SK-N-SH treated with all-trans-retinoic acid at 6 μM for 48 hours (cell line): ENCODE data around the gene ARR3.

ENCODE experiments used
- ATAC-seq: fragments of 200-7000 bp; cut with Tn5 transposase; 3 replicates; pipeline ENCODE4 v1.9.1; 2020; ENCODE audit warnings: mild to moderate bottlenecking, moderate library complexity
- ARNTL ChIP-seq: fragments of 450-650 bp; formaldehyde crosslinking; IDR thresholded peaks from 2 replicates; pipeline ENCODE4 v1.5.0; 2020; ENCODE audit warnings: low read depth, mild to moderate bottlenecking, moderate library complexity, borderline replicate concordance
- BACH2 ChIP-seq: fragments of 250-450 bp; sonication (Bioruptor Pico); IDR thresholded peaks from 2 replicates; pipeline ENCODE4 v1.9.0; 2021; ENCODE audit warnings: mild to moderate bottlenecking, borderline replicate concordance
- CREB5 ChIP-seq: fragments of 250-450 bp; sonication (Bioruptor Pico); IDR thresholded peaks from 2 replicates; pipeline ENCODE4 v1.5.1; 2020; ENCODE audit warnings: low read depth, mild to moderate bottlenecking, moderate library complexity
- CSRNP3 ChIP-seq: fragments of 250-450 bp; sonication (Bioruptor Pico); IDR thresholded peaks from 2 replicates; pipeline ENCODE4 v1.5.1; 2021; ENCODE audit warnings: mild to moderate bottlenecking, moderate library complexity
- ESRRG ChIP-seq: fragments of 250-450 bp; sonication (Bioruptor Pico); IDR thresholded peaks from 2 replicates; pipeline ENCODE4 v1.6.1; 2021; ENCODE audit warnings: mild to moderate bottlenecking
- GLIS3 ChIP-seq: fragments of 250-450 bp; sonication (Bioruptor Pico); IDR thresholded peaks from 2 replicates; pipeline ENCODE4 v1.5.0; 2020; ENCODE audit warnings: mild to moderate bottlenecking, moderate library complexity
- ISL1 ChIP-seq: fragments of 250-450 bp; sonication (Bioruptor Pico); IDR thresholded peaks from 2 replicates; pipeline ENCODE4 v2.1.2; 2022; ENCODE audit warnings: mild to moderate bottlenecking, moderate library complexity
- OSR1 ChIP-seq: fragments of 250-450 bp; sonication (Bioruptor Pico); IDR thresholded peaks from 2 replicates; pipeline ENCODE4 v1.8.0; 2022; ENCODE audit warnings: moderate library complexity, mild to moderate bottlenecking, inconsistent platforms
- PATZ1 ChIP-seq: fragments of 250-450 bp; sonication (Bioruptor Pico); IDR thresholded peaks from 2 replicates; pipeline ENCODE4 v1.8.0; 2020; ENCODE audit warnings: mild to moderate bottlenecking, moderate library complexity, borderline replicate concordance
- POU6F1 ChIP-seq: fragments of 250-450 bp; sonication (Bioruptor Pico); IDR thresholded peaks from 2 replicates; pipeline ENCODE4 v1.8.0; 2021; ENCODE audit warnings: low read depth, mild to moderate bottlenecking, moderate library complexity, borderline replicate concordance
- PPARA ChIP-seq: fragments of 250-450 bp; sonication (Bioruptor Pico); IDR thresholded peaks from 2 replicates; pipeline ENCODE4 v1.5.0; 2020; ENCODE audit warnings: mild to moderate bottlenecking, borderline replicate concordance
- RARB ChIP-seq: fragments of 250-450 bp; sonication (Bioruptor Pico); IDR thresholded peaks from 2 replicates; pipeline ENCODE4 v1.8.0; 2021; ENCODE audit warnings: mild to moderate bottlenecking, moderate library complexity
- SNAI2 ChIP-seq: fragments of 250-450 bp; sonication (Bioruptor Pico); IDR thresholded peaks from 2 replicates; pipeline ENCODE4 v1.5.0; 2020; ENCODE audit warnings: mild to moderate bottlenecking, moderate library complexity
- TCF4 ChIP-seq: fragments of 250-450 bp; sonication (Bioruptor Pico); IDR thresholded peaks from 2 replicates; pipeline ENCODE4 v1.8.0; 2021; ENCODE audit warnings: mild to moderate bottlenecking, moderate library complexity, borderline replicate concordance
- TOX ChIP-seq: fragments of 250-450 bp; sonication (Bioruptor Pico); IDR thresholded peaks from 2 replicates; pipeline ENCODE4 v1.8.0; 2021; ENCODE audit warnings: mild to moderate bottlenecking, moderate library complexity, borderline replicate concordance
- TSHZ2 ChIP-seq: fragments of 250-450 bp; sonication (Bioruptor Pico); IDR thresholded peaks from 2 replicates; pipeline ENCODE4 v1.5.0; 2020; ENCODE audit warnings: mild to moderate bottlenecking, moderate library complexity
- ZC3H10 ChIP-seq: fragments of 250-450 bp; sonication (Bioruptor Pico); IDR thresholded peaks from 2 replicates; pipeline ENCODE4 v1.5.1; 2021; ENCODE audit warnings: mild to moderate bottlenecking, moderate library complexity
- ZFP3 ChIP-seq: fragments of 250-450 bp; sonication (Bioruptor Pico); IDR thresholded peaks from 2 replicates; pipeline ENCODE4 v1.5.0; 2020; ENCODE audit warnings: mild to moderate bottlenecking, moderate library complexity
- ZNF565 ChIP-seq: fragments of 450-650 bp; formaldehyde crosslinking; conservative IDR thresholded peaks from 2 replicates; pipeline ENCODE4 v1.5.0; 2020; ENCODE audit warnings: low read depth, mild to moderate bottlenecking, moderate library complexity
- ZNF70 ChIP-seq: fragments of 450-650 bp; formaldehyde crosslinking; IDR thresholded peaks from 2 replicates; pipeline ENCODE4 v1.5.0; 2020; ENCODE audit warnings: mild to moderate bottlenecking, moderate library complexity
- ZNF8 ChIP-seq: fragments of 450-650 bp; formaldehyde crosslinking; IDR thresholded peaks from 2 replicates; pipeline ENCODE4 v1.5.0; 2020; ENCODE audit warnings: mild to moderate bottlenecking, moderate library complexity

Gene ARR3

GRCh38 chrX:70247252-70247651 lies 20.9 kb upstream of the ARR3 start (continued):
- TF ChIP-seq ESRRG (CRISPR knock-in tag) (no peak), ZNF8 (CRISPR knock-in tag) (no peak), ZNF565 (no peak), SNAI2 (CRISPR knock-in tag) (no peak), ISL1 (no peak), ZC3H10 (no peak), PPARA (CRISPR knock-in tag) (no peak), ZNF70 (no peak), OSR1 (CRISPR knock-in tag) (no peak), ARNTL (CRISPR knock-in tag) (no peak)

- TF ChIP-seq PATZ1 (CRISPR knock-in tag), result no peak
- TF ChIP-seq OSR1 (CRISPR knock-in tag), result no peak
- no peak for TF ChIP-seq SNAI2 (CRISPR knock-in tag)
- no peak for TF ChIP-seq TCF4 (CRISPR knock-in tag)
- no peak for TF ChIP-seq ARNTL (CRISPR knock-in tag)
- no peak for TF ChIP-seq ZNF8 (CRISPR knock-in tag)
- TF ChIP-seq CSRNP3 (CRISPR knock-in tag), result no peak
- TF ChIP-seq RARB (CRISPR knock-in tag), result no peak
- no peak for TF ChIP-seq CREB5 (CRISPR knock-in tag)
- TF ChIP-seq ISL1, result no peak
- no peak for ATAC-seq
Observed at GRCh38 chrX:70252491-70252890, 15.6 kb upstream of the ARR3 start.

GRCh38 chrX:70253377-70254062 lies 14.6 kb upstream of the ARR3 start:
- no peak for ATAC-seq

More at GRCh38 chrX:70253377-70254062, 14.6 kb upstream of the ARR3 start:
- TF ChIP-seq ZNF8 (CRISPR knock-in tag) (no peak), RARB (CRISPR knock-in tag) (no peak), POU6F1 (CRISPR knock-in tag) (no peak), ZC3H10 (no peak), CSRNP3 (CRISPR knock-in tag) (no peak), ZFP3 (no peak), ESRRG (CRISPR knock-in tag) (no peak), SNAI2 (CRISPR knock-in tag) (no peak), OSR1 (CRISPR knock-in tag) (no peak), TOX (CRISPR knock-in tag) (no peak), PPARA (CRISPR knock-in tag) (no peak), PATZ1 (CRISPR knock-in tag) (no peak), BACH2 (CRISPR knock-in tag) (no peak), TCF4 (CRISPR knock-in tag) (no peak), ISL1 (no peak), TSHZ2 (CRISPR knock-in tag) (no peak), ZNF70 (no peak), GLIS3 (no peak), ZNF565 (no peak), ARNTL (CRISPR knock-in tag) (no peak)
